GM12872 (cell line): ENCODE results near the gene ANKFN1.

Experiments
- CTCF ChIP-seq: IDR thresholded peaks from 3 replicates; pipeline ENCODE4 v1.5.1; 2011; ENCODE audit warnings: low read depth, mild to moderate bottlenecking, low read length, moderate library complexity; ENCODE audit not compliant: insufficient read depth

Gene ANKFN1

DNA sequence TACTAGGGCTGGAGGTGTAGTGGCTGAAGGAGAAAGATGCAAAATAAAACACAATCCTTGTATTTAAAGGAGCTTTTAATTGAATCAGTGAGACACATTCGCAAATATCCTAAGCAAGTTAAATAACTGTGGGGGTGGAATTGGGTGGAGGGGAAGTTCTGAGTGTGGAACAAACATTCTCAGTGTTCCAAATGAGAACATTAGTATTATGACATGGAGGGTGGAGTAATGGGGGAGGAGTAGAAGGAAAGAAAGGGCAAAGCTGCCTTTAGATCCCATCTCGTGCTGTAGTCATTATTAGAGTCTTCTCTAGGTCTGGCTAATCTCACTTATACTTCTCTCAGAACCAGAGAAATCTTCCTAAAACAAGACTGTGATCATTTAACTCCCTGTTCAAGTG lies 169.7 kb downstream of the ANKFN1 start:
- TF ChIP-seq CTCF: no peak

- no peak for TF ChIP-seq CTCF
Measured at GRCh38 chr17:56324676-56325075, 171.4 kb downstream of the ANKFN1 start.

- no peak for TF ChIP-seq CTCF
Measured at GRCh38 chr17:56325313-56326000, 172.2 kb downstream of the ANKFN1 start.

GRCh38 chr17:56326001-56326359 lies 172.7 kb downstream of the ANKFN1 start:
- TF ChIP-seq CTCF: no peak

DNA sequence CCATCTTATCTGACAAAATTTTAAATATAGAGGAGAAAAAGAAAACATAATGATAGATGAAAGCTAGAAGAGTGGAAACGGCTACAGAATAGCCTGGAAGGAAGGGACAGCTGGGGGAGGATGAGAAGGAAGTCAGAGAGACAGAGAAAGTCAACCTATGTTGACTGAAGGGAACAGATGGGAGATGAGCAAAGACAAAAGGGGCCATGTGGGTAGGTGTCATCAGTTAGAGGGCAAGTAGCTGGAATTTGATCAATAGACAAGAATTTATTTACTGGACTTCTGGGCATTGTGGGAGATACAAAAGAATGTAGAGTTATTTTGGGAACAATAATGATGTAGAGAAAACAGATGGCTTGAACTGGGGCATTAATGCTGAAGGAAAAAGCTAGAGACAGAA lies 194.4 kb downstream of the ANKFN1 start:
- TF ChIP-seq CTCF: no peak

- no peak for TF ChIP-seq CTCF
Measured at GRCh38 chr17:56350592-56350991, 197.3 kb downstream of the ANKFN1 start.

GRCh38 chr17:56351675-56352074 lies 198.4 kb downstream of the ANKFN1 start:
- TF ChIP-seq CTCF: no peak
